ENCODE data around the gene CA12.

DNA sequence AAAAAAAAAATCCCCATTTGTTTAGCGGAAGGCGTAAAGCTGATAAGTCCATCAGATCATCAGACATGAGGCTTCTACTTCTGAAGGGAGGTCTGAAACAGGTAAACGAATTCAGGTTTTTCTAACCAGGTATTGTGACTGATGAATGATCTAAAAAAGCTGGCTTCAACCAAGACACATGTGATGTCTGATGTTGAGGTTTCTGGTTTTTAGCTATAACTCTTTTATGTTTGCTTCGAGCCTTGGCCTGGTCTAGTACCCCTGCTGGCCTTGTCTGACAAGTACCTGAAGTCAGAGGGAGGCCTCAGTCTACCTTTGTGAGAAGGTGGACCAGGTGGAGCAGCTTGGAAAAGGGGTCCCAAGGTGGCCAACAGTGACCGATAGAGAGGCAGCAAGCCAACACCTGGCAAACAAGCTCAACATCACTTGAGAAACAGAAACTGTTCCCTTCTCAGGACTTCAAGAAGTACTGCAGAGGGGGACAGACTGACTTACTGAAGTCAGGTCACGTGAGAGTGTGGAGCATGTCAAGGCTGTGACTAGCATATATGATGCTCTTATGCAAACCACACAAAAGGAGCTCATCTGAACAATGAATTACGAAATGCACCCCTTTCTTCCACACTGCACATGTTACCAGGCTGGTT, 33.0 kb upstream of the CA12 start:
- TF ChIP-seq, protein P1, sequence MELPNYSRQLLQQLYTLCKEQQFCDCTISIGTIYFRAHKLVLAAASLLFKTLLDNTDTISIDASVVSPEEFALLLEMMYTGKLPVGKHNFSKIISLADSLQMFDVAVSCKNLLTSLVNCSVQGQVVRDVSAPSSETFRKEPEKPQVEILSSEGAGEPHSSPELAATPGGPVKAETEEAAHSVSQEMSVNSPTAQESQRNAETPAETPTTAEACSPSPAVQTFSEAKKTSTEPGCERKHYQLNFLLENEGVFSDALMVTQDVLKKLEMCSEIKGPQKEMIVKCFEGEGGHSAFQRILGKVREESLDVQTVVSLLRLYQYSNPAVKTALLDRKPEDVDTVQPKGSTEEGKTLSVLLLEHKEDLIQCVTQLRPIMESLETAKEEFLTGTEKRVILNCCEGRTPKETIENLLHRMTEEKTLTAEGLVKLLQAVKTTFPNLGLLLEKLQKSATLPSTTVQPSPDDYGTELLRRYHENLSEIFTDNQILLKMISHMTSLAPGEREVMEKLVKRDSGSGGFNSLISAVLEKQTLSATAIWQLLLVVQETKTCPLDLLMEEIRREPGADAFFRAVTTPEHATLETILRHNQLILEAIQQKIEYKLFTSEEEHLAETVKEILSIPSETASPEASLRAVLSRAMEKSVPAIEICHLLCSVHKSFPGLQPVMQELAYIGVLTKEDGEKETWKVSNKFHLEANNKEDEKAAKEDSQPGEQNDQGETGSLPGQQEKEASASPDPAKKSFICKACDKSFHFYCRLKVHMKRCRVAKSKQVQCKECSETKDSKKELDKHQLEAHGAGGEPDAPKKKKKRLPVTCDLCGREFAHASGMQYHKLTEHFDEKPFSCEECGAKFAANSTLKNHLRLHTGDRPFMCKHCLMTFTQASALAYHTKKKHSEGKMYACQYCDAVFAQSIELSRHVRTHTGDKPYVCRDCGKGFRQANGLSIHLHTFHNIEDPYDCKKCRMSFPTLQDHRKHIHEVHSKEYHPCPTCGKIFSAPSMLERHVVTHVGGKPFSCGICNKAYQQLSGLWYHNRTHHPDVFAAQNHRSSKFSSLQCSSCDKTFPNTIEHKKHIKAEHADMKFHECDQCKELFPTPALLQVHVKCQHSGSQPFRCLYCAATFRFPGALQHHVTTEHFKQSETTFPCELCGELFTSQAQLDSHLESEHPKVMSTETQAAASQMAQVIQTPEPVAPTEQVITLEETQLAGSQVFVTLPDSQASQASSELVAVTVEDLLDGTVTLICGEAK (IDR thresholded peaks at IDR 0.05; ENCODE audit: borderline replicate concordance) = no peak
- no peak for TF ChIP-seq SRF (IDR thresholded peaks at IDR 0.05; ENCODE audit: low read depth in 2 of 2, low read length in 2 of 2)
- TF ChIP-seq, protein P2, sequence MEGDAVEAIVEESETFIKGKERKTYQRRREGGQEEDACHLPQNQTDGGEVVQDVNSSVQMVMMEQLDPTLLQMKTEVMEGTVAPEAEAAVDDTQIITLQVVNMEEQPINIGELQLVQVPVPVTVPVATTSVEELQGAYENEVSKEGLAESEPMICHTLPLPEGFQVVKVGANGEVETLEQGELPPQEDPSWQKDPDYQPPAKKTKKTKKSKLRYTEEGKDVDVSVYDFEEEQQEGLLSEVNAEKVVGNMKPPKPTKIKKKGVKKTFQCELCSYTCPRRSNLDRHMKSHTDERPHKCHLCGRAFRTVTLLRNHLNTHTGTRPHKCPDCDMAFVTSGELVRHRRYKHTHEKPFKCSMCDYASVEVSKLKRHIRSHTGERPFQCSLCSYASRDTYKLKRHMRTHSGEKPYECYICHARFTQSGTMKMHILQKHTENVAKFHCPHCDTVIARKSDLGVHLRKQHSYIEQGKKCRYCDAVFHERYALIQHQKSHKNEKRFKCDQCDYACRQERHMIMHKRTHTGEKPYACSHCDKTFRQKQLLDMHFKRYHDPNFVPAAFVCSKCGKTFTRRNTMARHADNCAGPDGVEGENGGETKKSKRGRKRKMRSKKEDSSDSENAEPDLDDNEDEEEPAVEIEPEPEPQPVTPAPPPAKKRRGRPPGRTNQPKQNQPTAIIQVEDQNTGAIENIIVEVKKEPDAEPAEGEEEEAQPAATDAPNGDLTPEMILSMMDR (IDR thresholded peaks at IDR 0.05 in 2 of 3, conservative IDR thresholded peaks at IDR 0.05 in 1 of 3; ENCODE audit: control insufficient read depth in 2 of 3, extremely low read depth in 1 of 3, insufficient read depth in 1 of 3, low read depth in 3 of 3, low read length in 3 of 3) = no peak
